Neural cell (in vitro differentiated cells): ENCODE data around the gene RNF128. TPM values are rescaled to one million over a fixed set of nuclear protein-coding genes. Genes with fewer than 3 reads are reported as not detected.
A peak's percentile ranks its signal among the peaks of the same experiment; 100 is the strongest.
"Not testable (repeated sequence)": the region's sequence is repeated elsewhere in the genome, so short reads cannot be mapped to it uniquely, and the experiment has no call there.

Source experiments
- H2AFZ ChIP-seq: fragments of 200-600, 300-800 bp; sonication (generic), shearing (Covaris generic); 2 replicates; pipeline ENCODE4 v1.6.0; 2014; ENCODE audit warnings: low read depth, mild to moderate bottlenecking, antibody characterized with exemption, low read length, moderate library complexity
- H3F3A ChIP-seq: fragments of 200-600 bp; shearing (Covaris generic); 2 replicates; pipeline ENCODE4 v1.6.1; 2016; ENCODE audit warnings: mild to moderate bottlenecking, moderate library complexity, mixed read lengths, antibody characterized with exemption, low read length; ENCODE audit not compliant: insufficient read depth, poor library complexity, severe bottlenecking
- H3K27ac ChIP-seq: fragments of 200-600, 300-800 bp; sonication (generic), shearing (Covaris generic); 2 replicates; pipeline ENCODE4 v1.5.1; 2014; ENCODE audit warnings: mild to moderate bottlenecking, low read length, moderate library complexity
- H3K27me3 ChIP-seq: fragments of 300-800, 200-600 bp; sonication (generic), shearing (Covaris generic); 2 replicates; pipeline ENCODE4 v1.6.0; 2014; ENCODE audit warnings: mild to moderate bottlenecking, low read depth, low read length, moderate library complexity; ENCODE audit not compliant: insufficient read depth
- H3K36me3 ChIP-seq: fragments of 300-800, 200-600 bp; sonication (generic), shearing (Covaris generic); 2 replicates; pipeline ENCODE4 v1.5.1; 2014; ENCODE audit warnings: mild to moderate bottlenecking, antibody characterized with exemption, low read length, moderate library complexity; ENCODE audit not compliant: insufficient read depth
- H3K4me2 ChIP-seq: fragments of 300-800, 200-600 bp; sonication (generic), shearing (Covaris generic); 2 replicates; pipeline ENCODE4 v1.6.0; 2014; ENCODE audit warnings: mild to moderate bottlenecking, low read length
- H3K4me3 ChIP-seq: fragments of 300-800, 200-600 bp; sonication (generic), shearing (Covaris generic); 2 replicates; pipeline ENCODE4 v1.5.1; 2014; ENCODE audit warnings: mild to moderate bottlenecking, low read length, moderate library complexity
- H3K79me2 ChIP-seq: fragments of 200-600 bp; shearing (Covaris generic); replicated peaks from 2 replicates; pipeline ENCODE4 v1.6.0; 2014; ENCODE audit warnings: mild to moderate bottlenecking, low read length, moderate library complexity; ENCODE audit not compliant: insufficient read depth
- H3K9ac ChIP-seq: fragments of 300-800, 200-600 bp; sonication (generic), shearing (Covaris generic); 2 replicates; pipeline ENCODE4 v1.6.1; 2016; ENCODE audit warnings: mild to moderate bottlenecking, low read length, mixed read lengths
- H3K9me2 ChIP-seq: fragments of 200-600 bp; shearing (Covaris generic); 2 replicates; pipeline ENCODE4 v1.6.1; 2016; ENCODE audit warnings: mild to moderate bottlenecking, low read length, mixed read lengths; ENCODE audit not compliant: insufficient read depth
- H3K9me3 ChIP-seq: fragments of 200-600, 300-800 bp; sonication (generic), shearing (Covaris generic); 2 replicates; pipeline ENCODE4 v1.6.1; 2016; ENCODE audit warnings: mild to moderate bottlenecking, mixed run types, low read length, moderate library complexity, mixed read lengths
- H4K20me1 ChIP-seq: fragments of 200-600 bp; shearing (Covaris generic); 2 replicates; pipeline ENCODE4 v1.6.1; 2016; ENCODE audit warnings: mild to moderate bottlenecking, mixed run types; ENCODE audit not compliant: insufficient read depth
- CTCF ChIP-seq: fragments of 450-650 bp; IDR thresholded peaks from 2 replicates; pipeline ENCODE4 v1.5.1; 2014; ENCODE audit warnings: antibody characterized with exemption, mild to moderate bottlenecking, moderate library complexity; ENCODE audit not compliant: poor library complexity, severe bottlenecking
- EP300 ChIP-seq: fragments of 450-650 bp; conservative IDR thresholded peaks from 2 replicates; pipeline ENCODE4 v1.6.1; 2014; ENCODE audit warnings: antibody characterized with exemption, mild to moderate bottlenecking, moderate library complexity; ENCODE audit not compliant: poor library complexity, severe bottlenecking
- RAD21 ChIP-seq: fragments of 450-650 bp; conservative IDR thresholded peaks from 2 replicates; pipeline ENCODE4 v1.6.1; 2014; ENCODE audit warnings: antibody characterized with exemption, mild to moderate bottlenecking, moderate library complexity
- TAF1 ChIP-seq: IDR thresholded peaks from 2 replicates; pipeline ENCODE4 v1.6.1; 2012; ENCODE audit warnings: low read depth
- polyA plus RNA-seq: library from polyadenylated mRNA; depleted of rRNA; stranded (reverse); fragments of >200 nt; gene quantifications from 2 replicates; pipeline ENCODE4 v1.2.3, GENCODE V29; 2014
- TF ChIP-seq, protein P1 (sequence below): IDR thresholded peaks from 2 replicates; pipeline ENCODE4 v1.6.1; 2012; ENCODE audit warnings: borderline replicate concordance

Gene RNF128
- polyA plus RNA-seq, 1 donor from 2014 or later = 0.72 TPM

DNA sequence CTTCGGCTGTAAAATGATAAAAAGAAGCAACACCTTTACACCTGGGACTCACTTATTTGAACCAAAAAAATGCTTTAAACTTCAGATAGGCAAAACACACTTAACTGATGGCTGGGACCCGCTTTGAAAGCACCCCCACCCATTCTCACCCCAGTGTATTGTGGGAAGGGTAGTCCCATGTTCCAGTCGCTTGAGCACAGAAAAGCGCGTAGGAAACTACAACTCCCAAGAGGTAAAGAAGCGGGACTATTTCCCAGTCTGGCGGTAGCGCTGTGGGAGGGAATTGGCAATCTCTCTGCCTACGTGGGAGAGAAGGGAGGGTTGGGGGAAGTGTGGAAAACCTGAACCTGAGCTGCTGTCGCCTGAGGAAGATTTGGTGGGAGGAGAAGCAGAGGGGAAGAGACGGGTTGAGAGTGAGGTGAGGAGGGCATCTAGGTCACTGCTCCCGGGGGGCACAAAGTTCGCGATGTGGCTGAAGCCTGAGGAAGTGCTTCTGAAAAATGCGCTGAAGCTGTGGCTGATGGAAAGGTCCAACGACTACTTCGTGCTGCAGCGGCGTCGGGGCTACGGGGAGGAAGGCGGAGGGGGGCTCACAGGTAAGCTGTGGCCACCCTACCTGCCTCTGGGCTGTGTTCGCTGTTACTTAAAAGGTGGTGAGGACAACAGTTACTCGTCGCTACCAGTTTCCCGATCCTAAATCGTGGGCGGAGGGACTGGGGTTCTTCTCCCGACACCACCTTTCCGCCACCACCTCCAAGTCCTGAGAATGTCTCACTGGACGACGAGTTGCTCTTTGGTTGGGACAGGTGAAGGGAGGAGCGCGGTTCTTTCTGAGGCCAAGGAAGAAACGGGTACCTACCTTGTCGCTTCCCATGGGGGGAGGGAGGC lies 76.1 kb downstream of the RNF128 start, which contains the start of gene TBC1D8B:
Gene TBC1D8B (plus strand): TSS at position 286 of the 888 bp plus-strand sequence. CDS start 181 bp downstream, at position 467.
- TF ChIP-seq CTCF = no peak
- TF ChIP-seq, protein P1, sequence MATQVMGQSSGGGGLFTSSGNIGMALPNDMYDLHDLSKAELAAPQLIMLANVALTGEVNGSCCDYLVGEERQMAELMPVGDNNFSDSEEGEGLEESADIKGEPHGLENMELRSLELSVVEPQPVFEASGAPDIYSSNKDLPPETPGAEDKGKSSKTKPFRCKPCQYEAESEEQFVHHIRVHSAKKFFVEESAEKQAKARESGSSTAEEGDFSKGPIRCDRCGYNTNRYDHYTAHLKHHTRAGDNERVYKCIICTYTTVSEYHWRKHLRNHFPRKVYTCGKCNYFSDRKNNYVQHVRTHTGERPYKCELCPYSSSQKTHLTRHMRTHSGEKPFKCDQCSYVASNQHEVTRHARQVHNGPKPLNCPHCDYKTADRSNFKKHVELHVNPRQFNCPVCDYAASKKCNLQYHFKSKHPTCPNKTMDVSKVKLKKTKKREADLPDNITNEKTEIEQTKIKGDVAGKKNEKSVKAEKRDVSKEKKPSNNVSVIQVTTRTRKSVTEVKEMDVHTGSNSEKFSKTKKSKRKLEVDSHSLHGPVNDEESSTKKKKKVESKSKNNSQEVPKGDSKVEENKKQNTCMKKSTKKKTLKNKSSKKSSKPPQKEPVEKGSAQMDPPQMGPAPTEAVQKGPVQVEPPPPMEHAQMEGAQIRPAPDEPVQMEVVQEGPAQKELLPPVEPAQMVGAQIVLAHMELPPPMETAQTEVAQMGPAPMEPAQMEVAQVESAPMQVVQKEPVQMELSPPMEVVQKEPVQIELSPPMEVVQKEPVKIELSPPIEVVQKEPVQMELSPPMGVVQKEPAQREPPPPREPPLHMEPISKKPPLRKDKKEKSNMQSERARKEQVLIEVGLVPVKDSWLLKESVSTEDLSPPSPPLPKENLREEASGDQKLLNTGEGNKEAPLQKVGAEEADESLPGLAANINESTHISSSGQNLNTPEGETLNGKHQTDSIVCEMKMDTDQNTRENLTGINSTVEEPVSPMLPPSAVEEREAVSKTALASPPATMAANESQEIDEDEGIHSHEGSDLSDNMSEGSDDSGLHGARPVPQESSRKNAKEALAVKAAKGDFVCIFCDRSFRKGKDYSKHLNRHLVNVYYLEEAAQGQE = no peak
- TF ChIP-seq RAD21 = no peak
- TF ChIP-seq TAF1 = no peak
- Histone ChIP-seq H3K9ac (no peak within 1 kb of the TSS), H2AFZ (no peak within 1 kb of the TSS), H3K27ac (no peak within 1 kb of the TSS), H3K9me2 (no peaks in the 10 kb centered on the region), H4K20me1 (no peaks in the 10 kb centered on the region), H3K27me3 (peaks cover 31% of the 10 kb centered on the region), H3K79me2 (no peaks in the 10 kb centered on the region), H3K36me3 (no peaks in the 10 kb centered on the region), H3K4me3 (peak within 1 kb of the TSS; percentile 67), H3K4me2 (no peak within 1 kb of the TSS), H3K9me3 (no peaks in the 10 kb centered on the region), H3F3A (no peaks in the 10 kb centered on the region)

DNA sequence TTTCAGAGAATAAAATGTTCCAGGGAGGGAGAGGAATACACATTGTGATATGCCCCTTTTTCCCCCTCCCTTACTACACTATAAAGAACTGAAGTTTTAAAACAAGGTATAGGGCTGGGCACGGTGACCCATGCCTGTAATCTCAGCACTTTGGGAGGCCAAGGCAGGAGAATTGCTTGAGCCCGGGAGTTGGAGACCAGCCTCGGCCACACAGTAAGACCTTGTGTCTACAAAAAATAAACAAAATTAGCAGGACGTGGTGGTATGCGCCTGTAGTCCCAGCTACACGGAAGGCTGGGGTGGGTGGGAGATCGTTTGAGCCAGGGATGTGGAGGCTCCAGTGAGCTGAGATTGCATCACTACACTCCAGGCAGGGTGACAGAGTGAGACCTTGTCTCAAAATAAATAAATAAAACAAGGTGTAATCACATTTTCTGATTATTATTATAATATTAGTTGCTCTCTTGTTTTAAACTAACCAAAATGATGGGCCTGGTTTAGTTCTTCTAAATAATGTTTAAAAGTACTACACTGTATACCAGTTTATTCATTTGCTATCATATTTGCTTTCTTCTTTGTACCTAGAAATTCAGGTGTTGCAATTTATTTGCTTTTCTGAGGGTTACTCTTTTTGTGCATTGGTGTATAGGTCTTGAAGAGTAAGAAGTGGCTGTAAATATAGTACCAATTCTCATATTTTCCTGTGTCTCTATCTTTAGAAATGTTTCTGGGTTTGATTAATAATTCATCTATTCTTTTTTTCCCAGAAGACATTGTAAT lies 84.8 kb downstream of the RNF128 start:
- Histone ChIP-seq H3K27me3 (no peaks in the 10 kb centered on the region), H2AFZ (no peak overlapping the region), H4K20me1 (no peaks in the 10 kb centered on the region), H3K4me3 (no peak overlapping the region), H3K9me2 (no peaks in the 10 kb centered on the region), H3K4me2 (no peak overlapping the region), H3F3A (no peaks in the 10 kb centered on the region), H3K9me3 (no peaks in the 10 kb centered on the region), H3K27ac (no peak overlapping the region), H3K9ac (no peak overlapping the region), H3K79me2 (no peaks in the 10 kb centered on the region), H3K36me3 (no peaks in the 10 kb centered on the region)
- no peak for TF ChIP-seq TAF1
- no peak for TF ChIP-seq RAD21
- TF ChIP-seq EP300 = no peak

GRCh38 chrX:106812930-106813329 lies 86.4 kb downstream of the RNF128 start:
- not testable (repeated sequence) for H3K9me3 ChIP-seq, H3K27me3 ChIP-seq, H2AFZ ChIP-seq, H3K9ac ChIP-seq, H3K79me2 ChIP-seq, H3F3A ChIP-seq, H3K36me3 ChIP-seq, H3K9me2 ChIP-seq, H3K4me2 ChIP-seq, H3K4me3 ChIP-seq, H4K20me1 ChIP-seq, H3K27ac ChIP-seq

- not testable (repeated sequence) for H3F3A ChIP-seq, H3K4me3 ChIP-seq, H3K27me3 ChIP-seq, H3K9ac ChIP-seq, H3K4me2 ChIP-seq, H3K79me2 ChIP-seq, H3K9me2 ChIP-seq, H4K20me1 ChIP-seq, H2AFZ ChIP-seq, H3K36me3 ChIP-seq, H3K27ac ChIP-seq, H3K9me3 ChIP-seq
These were observed 87.6 kb downstream of the RNF128 start for GRCh38 chrX:106814093-106814492.
